Keratinocyte (primary cell): ENCODE measurements around the gene SLC12A8. TPM values are rescaled to one million over a fixed set of nuclear protein-coding genes. Genes with fewer than 3 reads are reported as not detected.

Source experiments
- DNase-seq: peaks from one replicate; pipeline ENCODE4 v3.0.0-alpha.2; 2011; ENCODE audit warnings: low read depth, missing footprints, low spot score
- FAIRE-seq: peaks from 2 replicates; lab custom pipeline; 2011; peaks lifted over from hg19 to GRCh38; lab: Jason Lieb, UNC
- H2AFZ ChIP-seq: 2 replicates; pipeline ENCODE4 v1.6.0; 2012; ENCODE audit warnings: low read length, control low read depth, inconsistent platforms; ENCODE audit not compliant: control insufficient read depth
- H3K27ac ChIP-seq: 2 replicates; pipeline ENCODE4 v1.5.1; 2011; ENCODE audit warnings: low read length; ENCODE audit not compliant: control insufficient read depth, insufficient read depth
- H3K27me3 ChIP-seq: 3 replicates; pipeline ENCODE4 v1.6.0; 2011; ENCODE audit warnings: low read length; ENCODE audit not compliant: control insufficient read depth, insufficient read depth; ENCODE audit errors: extremely low read depth
- H3K36me3 ChIP-seq, 2 experiments: 2 replicates in 1 of 2; 3 replicates in 1 of 2; pipeline ENCODE4 v1.5.1; 2011; ENCODE audit warnings: low read length in 2 of 2, mild to moderate bottlenecking in 1 of 2; ENCODE audit not compliant: control insufficient read depth in 2 of 2, insufficient read depth in 2 of 2; ENCODE audit errors: extremely low read depth in 1 of 2
- H3K4me1 ChIP-seq: 3 replicates; pipeline ENCODE4 v1.5.1; 2011; ENCODE audit warnings: low read length; ENCODE audit not compliant: control insufficient read depth, insufficient read depth; ENCODE audit errors: extremely low read depth
- H3K4me2 ChIP-seq: 3 replicates; pipeline ENCODE4 v1.6.0; 2011; ENCODE audit warnings: low read depth, low read length; ENCODE audit not compliant: control insufficient read depth, insufficient read depth; ENCODE audit errors: extremely low read depth
- H3K4me3 ChIP-seq, 3 experiments: fragments of 200-600 bp in 1 of 3; sonication (generic) in 1 of 3; 2 replicates in 2 of 3; 3 replicates in 1 of 3; pipeline ENCODE4 v1.5.1; 2011 to 2016; ENCODE audit warnings: low read length in 3 of 3, mild to moderate bottlenecking in 3 of 3, control low read depth in 2 of 3, inconsistent platforms in 1 of 3, low read depth in 1 of 3, mixed read lengths in 1 of 3, mixed run types in 1 of 3, moderate library complexity in 1 of 3; ENCODE audit not compliant: control insufficient read depth in 2 of 3, insufficient read depth in 2 of 3; ENCODE audit errors: extremely low read depth in 1 of 3
- H3K79me2 ChIP-seq: 2 replicates; pipeline ENCODE4 v1.6.0; 2012; ENCODE audit warnings: low read length; ENCODE audit not compliant: control insufficient read depth, insufficient read depth
- H3K9ac ChIP-seq: 3 replicates; pipeline ENCODE4 v1.6.0; 2011; ENCODE audit warnings: low read length; ENCODE audit not compliant: control insufficient read depth, insufficient read depth; ENCODE audit errors: extremely low read depth
- H3K9me1 ChIP-seq: 3 replicates; pipeline ENCODE4 v1.6.0; 2011; ENCODE audit warnings: low read length; ENCODE audit not compliant: control insufficient read depth, insufficient read depth; ENCODE audit errors: extremely low read depth
- H3K9me3 ChIP-seq: 2 replicates; pipeline ENCODE4 v1.5.1; 2012; ENCODE audit warnings: low read depth, low read length; ENCODE audit not compliant: control insufficient read depth
- H4K20me1 ChIP-seq: 3 replicates; pipeline ENCODE4 v1.6.0; 2011; ENCODE audit warnings: low read length; ENCODE audit not compliant: control insufficient read depth, insufficient read depth; ENCODE audit errors: extremely low read depth
- EZH2 ChIP-seq: IDR thresholded peaks from one replicate; pipeline ENCODE4 v1.6.1; 2012; ENCODE audit warnings: inconsistent platforms, mild to moderate bottlenecking, low read length, moderate library complexity
- dilution Hi-C: fragments of 300-500 bp; cut with MboI; formaldehyde crosslinking; loops from one replicate; pipeline ENCODE4 v1.7.0; 2020; ENCODE audit warnings: low sequenced_read_pairs; ENCODE audit not compliant: extremely low pct_ligation_motif_present
- polyA plus RNA-seq, 5 experiments: library from polyadenylated mRNA; depleted of rRNA in 3 of 5; stranded (reverse) in 3 of 5; stranded (forward) in 1 of 5; unstranded in 1 of 5; fragments of >200 nt; gene quantifications; 1 replicate in 1 of 5; 2 replicates in 3 of 5; 3 replicates in 1 of 5; pipeline versions ENCODE4 v1.2.1 to v1.2.3, GENCODE V29; 2011 to 2012; ENCODE audit warnings: missing spikeins in 2 of 5, low read depth in 1 of 5, low replicate concordance in 1 of 5
- TF ChIP-seq, protein P1 (sequence below), 3 experiments: IDR thresholded peaks in 1 of 3; conservative IDR thresholded peaks in 1 of 3; optimal IDR thresholded peaks in 1 of 3; 2 replicates in 2 of 3; 3 replicates in 1 of 3; pipeline versions ENCODE3 to v1.5.1; 2011; ENCODE audit warnings: low read length in 3 of 3, mild to moderate bottlenecking in 3 of 3, moderate library complexity in 2 of 3, control low read depth in 1 of 3, inconsistent platforms in 1 of 3; ENCODE audit not compliant: insufficient read depth in 2 of 3; ENCODE audit errors: extremely low read depth in 1 of 3

SLC12A8 gene
- polyA plus RNA-seq, 1 donor (not counting 4 experiments of a cell fraction or from before 2014, with no cell fraction given), result 6.9 TPM

DNA sequence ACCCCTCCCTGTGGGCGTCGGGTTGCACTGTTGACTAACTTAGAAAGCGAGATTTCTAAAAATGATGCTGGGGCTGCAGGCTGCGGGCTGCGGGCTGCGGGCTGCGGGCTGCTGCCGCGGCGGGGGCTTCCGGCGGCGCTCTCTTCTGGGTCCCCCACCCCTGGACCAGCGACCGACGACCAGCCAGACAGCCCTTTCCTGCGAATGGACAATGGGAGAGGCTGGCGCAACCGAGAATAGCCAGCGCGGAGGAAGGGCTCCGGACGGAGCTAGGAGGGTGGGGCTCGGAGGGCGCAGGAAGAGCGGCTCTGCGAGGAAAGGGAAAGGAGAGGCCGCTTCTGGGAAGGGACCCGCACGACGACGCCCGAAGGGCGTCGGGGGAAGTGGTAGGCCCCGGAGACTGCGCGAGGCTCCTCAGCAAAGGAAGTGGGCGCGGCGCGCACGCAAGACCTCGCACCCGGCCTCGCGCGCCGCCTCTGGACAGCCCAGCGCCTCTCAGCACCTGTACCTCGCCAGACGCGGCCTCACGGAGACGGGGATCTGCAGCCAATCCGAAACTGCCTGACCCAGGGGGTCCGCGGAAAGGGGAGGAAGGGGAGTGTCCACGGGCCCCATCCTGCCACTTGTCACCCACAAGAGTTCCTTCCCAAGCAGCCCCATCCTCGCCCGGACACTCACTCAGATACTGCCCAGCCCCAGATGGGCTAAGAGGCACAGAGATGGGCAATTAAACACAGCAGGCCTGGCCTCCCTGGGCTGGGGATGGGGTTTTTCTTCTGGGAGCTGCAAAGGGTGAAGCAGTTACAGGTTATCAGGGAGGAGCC is 70.7 kb downstream of the SLC12A8 start:
- Histone ChIP-seq H3K4me2 (peak overlapping the region; percentile 17), H3K9me3 (no peaks in the 10 kb centered on the region), H3K9me1 (no peaks in the 10 kb centered on the region), H2AFZ (no peak overlapping the region), H3K4me1 (peaks cover 16% of the 10 kb centered on the region), H3K27ac (no peak overlapping the region), H3K4me3 (no peak overlapping the region), H3K79me2 (no peaks in the 10 kb centered on the region), H3K27me3 (no peaks in the 10 kb centered on the region), H3K36me3 (no peaks in the 10 kb centered on the region), H3K9ac (no peak overlapping the region), H4K20me1 (no peaks in the 10 kb centered on the region)
- no peak for DNase-seq
- no peak for FAIRE-seq
- TF ChIP-seq, protein P1, sequence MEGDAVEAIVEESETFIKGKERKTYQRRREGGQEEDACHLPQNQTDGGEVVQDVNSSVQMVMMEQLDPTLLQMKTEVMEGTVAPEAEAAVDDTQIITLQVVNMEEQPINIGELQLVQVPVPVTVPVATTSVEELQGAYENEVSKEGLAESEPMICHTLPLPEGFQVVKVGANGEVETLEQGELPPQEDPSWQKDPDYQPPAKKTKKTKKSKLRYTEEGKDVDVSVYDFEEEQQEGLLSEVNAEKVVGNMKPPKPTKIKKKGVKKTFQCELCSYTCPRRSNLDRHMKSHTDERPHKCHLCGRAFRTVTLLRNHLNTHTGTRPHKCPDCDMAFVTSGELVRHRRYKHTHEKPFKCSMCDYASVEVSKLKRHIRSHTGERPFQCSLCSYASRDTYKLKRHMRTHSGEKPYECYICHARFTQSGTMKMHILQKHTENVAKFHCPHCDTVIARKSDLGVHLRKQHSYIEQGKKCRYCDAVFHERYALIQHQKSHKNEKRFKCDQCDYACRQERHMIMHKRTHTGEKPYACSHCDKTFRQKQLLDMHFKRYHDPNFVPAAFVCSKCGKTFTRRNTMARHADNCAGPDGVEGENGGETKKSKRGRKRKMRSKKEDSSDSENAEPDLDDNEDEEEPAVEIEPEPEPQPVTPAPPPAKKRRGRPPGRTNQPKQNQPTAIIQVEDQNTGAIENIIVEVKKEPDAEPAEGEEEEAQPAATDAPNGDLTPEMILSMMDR (optimal IDR thresholded peaks at IDR 0.05 in 1 of 3, IDR thresholded peaks at IDR 0.05 in 1 of 3, conservative IDR thresholded peaks at IDR 0.05 in 1 of 3; ENCODE audit: extremely low read depth in 1 of 3, insufficient read depth in 2 of 3, low read length in 3 of 3), result peak in 1 of 3 experiments; percentile 56
- TF ChIP-seq EZH2, result no peak
- dilution Hi-C loops, result no loop called here

DNA sequence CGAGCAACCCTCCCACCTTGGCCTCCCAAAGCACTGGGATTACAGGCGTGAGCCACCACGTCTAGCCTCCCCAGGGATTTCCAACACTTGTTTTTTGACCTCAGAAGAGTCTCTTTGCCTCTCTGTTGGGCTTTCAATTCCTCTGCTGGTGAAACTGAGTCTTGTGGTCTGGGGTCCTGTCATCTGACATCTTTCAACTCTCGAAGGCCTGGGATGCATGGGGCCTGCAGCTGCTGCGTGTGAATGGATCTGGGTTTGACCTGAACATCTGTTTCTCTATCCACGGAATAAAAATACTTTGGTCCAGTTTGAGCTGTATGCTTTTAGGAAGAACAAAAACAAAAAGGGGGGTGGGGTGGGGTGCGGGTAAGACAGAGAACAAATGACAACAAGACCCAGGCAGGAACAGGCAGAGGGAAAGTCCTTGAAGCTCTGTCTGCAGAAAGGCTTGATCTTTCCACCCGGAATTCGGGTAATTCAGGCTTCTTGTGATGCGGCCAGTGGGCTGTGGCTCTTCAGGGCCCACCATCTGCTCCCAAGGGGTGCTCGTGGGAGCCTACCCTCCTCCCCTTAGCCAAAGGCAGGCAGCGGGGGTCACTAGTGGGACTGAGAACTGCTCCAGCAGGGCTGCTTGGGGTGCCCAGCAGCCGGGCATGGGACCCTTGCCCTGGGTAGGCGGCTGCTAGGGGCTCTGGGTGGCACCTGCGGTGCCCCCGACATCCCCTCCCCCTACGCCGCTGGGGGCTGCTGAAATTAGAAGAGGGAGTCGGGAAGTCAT is 71.5 kb downstream of the SLC12A8 start:
- dilution Hi-C loops, result no loop called here
- FAIRE-seq (no peak), DNase-seq (no peak)
- Histone ChIP-seq H4K20me1 (no peaks in the 10 kb centered on the region), H3K4me1 (peaks cover 16% of the 10 kb centered on the region), H2AFZ (no peak overlapping the region), H3K27ac (no peak overlapping the region), H3K4me3 (no peak overlapping the region), H3K36me3 (no peaks in the 10 kb centered on the region), H3K9me1 (no peaks in the 10 kb centered on the region), H3K79me2 (no peaks in the 10 kb centered on the region), H3K27me3 (no peaks in the 10 kb centered on the region), H3K9ac (no peak overlapping the region), H3K4me2 (no peak overlapping the region), H3K9me3 (no peaks in the 10 kb centered on the region)
- TF ChIP-seq, protein P1 (optimal IDR thresholded peaks at IDR 0.05 in 1 of 3, IDR thresholded peaks at IDR 0.05 in 1 of 3, conservative IDR thresholded peaks at IDR 0.05 in 1 of 3; ENCODE audit: extremely low read depth in 1 of 3, insufficient read depth in 2 of 3, low read length in 3 of 3), result no peak
- no peak for TF ChIP-seq EZH2
